HT1080 (cell line): Measurements from ENCODE around the gene REEP1. TPM values are rescaled to one million over a fixed set of nuclear protein-coding genes. Genes with fewer than 3 reads are reported as not detected.

Source experiments
- DNase-seq: peaks from one replicate; pipeline ENCODE4 v3.0.0-alpha.2; 2015; ENCODE audit warnings: low read depth
- polyA plus RNA-seq, 2 experiments: library from polyadenylated mRNA; depleted of rRNA; stranded (reverse); fragments of >200 nt; gene quantifications; 2 replicates each; pipeline ENCODE4 v1.2.3, GENCODE V29; 2015
- total RNA-seq: library from RNA; depleted of rRNA; stranded (reverse); fragments of >200 nt; shearing (Covaris generic); gene quantifications from 2 replicates; pipeline ENCODE4 v1.2.3, GENCODE V29; 2014; rRNA removed

Gene REEP1
- total RNA-seq, result 0.13 TPM in 1 of 2 replicates, not detected in the other
- 0.09 and 0.14 TPM in 2 replicates for polyA plus RNA-seq (2015; cell fraction: cytosol; rRNA removed)
- polyA plus RNA-seq (2015; cell fraction: nucleus; rRNA removed), result 0.04 and 0.24 TPM in 2 replicates

GRCh38 chr2:86337244-86337835, at the start of gene REEP1:
REEP1 (minus strand) TSS chr2:86337626; CDS start chr2:86337510, 116 bp downstream.
- no peak for DNase-seq

DNA sequence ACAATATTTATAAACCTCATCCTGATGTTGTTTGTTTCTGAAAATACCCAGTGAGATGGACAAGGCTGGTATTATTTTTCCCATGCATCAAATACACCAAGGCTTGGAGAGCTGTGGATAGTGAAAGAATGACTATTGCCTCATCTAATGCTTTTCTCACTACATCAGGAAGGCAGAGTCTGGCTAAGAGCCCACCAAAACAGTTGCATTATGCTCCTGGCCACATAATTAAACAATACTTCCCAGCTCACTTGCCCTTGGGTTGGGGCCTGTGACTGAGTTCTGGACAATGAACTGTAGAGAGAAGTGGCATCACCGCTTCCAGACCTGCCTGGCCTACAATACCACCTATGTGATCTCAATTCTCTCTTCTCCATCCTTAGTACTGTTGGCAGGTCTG, 46.4 kb upstream of the REEP1 start:
- peak; percentile 13 for DNase-seq

GRCh38 chr2:86382698-86383097, 45.3 kb upstream of the REEP1 start:
- no peak for DNase-seq

GRCh38 chr2:86382108-86382507, 44.7 kb upstream of the REEP1 start:
- no peak for DNase-seq

GRCh38 chr2:86378469-86378868, 41.0 kb upstream of the REEP1 start:
- no peak for DNase-seq

GRCh38 chr2:86375623-86376022, 38.2 kb upstream of the REEP1 start:
- DNase-seq, result no peak

- DNase-seq, result peak; percentile 44
Observed at GRCh38 chr2:86372641-86373502, 35.4 kb upstream of the REEP1 start.

GRCh38 chr2:86372133-86372532, 34.7 kb upstream of the REEP1 start:
- DNase-seq, result no peak

- no peak for DNase-seq
Observed at GRCh38 chr2:86371527-86371926, 34.1 kb upstream of the REEP1 start.

DNA sequence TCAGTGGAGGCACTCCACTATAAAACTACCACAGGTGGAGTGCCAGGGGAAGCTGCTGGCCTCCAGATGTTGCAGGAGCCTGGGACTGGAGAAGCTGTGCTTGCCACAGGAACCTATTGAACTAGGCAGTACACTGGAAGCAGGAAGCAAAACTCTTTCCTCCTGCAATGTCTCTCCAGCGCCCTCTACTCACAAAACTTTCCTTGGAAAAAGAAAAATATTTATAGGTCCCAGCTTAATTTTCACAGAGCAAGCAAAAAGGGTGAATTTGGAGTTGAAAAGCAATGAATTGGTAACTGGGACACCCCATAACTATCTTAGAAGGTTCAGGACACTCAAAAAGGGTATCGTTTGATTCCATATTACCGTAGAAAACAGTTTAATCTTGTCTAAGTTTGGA, 33.2 kb upstream of the REEP1 start:
- DNase-seq, result no peak

DNA sequence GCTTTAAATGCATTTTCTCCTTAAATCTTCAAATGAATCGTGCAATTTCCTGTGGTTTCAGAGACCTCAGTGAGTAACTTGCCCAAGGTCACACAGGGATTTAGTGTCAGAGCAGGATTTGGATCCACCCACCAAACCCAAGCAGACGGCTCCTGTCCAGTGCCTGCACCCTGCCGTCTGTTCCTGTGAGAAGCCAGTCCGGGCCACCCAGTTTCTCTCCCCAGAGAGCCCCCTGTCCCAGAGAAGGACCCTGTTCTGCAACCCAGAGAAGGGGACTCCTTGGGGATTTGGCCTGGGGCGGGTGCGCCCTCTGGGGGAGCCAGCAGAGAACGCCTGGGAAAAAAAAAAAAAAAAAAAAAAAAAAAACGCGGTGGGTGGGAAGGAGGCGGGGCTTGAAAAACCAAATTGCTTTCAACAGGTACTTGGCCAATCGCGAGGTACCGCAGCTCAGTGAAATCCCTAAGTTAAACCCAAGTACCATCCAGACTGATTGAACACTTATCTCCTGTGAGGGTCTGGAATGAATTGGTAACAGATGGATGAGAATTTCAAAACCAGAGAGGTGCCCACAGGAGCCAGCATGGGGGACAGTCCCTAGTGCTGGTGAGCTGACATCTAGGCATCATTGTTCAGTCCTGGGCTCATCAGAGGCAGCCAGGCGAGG, 30.9 kb upstream of the REEP1 start:
- DNase-seq, result peak; percentile 61

DNA sequence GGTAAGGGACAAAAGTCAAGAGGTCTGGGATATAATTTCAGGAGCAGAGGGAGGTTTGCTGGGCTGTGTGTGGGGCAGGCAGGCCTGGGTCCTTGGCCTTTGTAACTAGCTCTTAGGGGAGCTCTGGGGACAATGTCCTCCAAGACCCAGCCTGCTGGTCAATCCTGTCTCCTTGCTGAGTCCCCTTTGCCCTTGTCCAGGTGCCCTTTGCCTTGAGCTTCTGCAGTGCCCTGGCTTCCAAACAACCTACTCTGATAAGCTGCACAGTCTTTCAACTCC, 30.0 kb upstream of the REEP1 start:
- DNase-seq, result no peak

DNA sequence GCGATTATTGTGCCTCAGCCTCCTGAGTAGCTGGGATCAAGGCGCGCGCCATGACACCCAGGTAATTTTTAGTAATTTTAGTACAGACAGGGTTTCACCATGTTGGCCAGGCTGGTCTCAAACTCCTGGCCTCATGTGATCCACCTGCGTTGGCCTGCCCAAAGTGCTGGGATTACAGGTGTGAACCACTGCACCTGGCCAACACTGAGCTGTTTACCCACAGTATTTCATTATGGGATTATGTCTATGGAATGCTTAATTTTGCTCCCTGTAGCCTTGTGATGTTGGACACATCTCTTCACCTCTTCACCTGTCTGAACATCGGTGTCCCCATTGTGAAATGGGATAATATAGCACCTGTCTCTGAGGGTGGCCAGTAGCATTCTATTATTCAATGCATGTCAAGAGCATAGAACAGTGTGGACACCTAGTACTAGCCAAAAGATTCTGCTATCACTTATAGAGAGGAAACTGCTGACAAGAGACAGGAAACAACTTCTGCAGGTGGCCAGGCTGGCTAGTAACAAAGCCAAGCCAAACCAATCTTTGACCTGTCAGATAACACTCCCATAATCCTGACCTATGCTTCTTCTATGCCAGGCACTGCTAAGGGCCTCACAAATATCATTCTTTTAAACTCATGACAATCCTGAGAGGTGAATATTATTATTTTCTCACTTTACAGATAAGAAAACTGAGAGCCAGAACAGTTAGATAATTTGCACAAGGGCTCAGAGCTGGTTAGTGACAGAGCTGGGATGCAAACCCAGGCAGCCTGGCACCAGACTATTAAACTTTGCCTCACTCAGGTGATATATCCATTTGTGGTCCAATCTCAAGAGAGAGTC, 29.4 kb upstream of the REEP1 start:
- no peak for DNase-seq

DNA sequence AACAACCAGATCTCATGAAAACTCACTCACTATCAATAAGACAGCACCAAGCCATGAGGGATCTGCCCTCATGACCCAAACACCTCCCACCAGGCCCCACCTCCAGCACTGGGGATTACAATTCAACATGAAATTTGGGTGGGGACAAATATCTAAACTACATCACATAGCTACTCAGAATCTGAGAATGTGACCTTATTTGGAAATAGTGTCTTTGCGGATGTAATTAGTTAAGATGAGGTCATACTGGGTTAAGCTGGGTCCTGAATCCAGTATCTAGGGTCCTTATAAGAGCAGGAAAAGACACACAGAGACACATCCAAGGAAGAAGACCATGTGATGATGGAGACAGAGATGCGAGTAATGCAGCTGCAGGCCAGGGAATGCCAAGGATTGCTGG, 27.5 kb upstream of the REEP1 start:
- DNase-seq, result no peak

DNA sequence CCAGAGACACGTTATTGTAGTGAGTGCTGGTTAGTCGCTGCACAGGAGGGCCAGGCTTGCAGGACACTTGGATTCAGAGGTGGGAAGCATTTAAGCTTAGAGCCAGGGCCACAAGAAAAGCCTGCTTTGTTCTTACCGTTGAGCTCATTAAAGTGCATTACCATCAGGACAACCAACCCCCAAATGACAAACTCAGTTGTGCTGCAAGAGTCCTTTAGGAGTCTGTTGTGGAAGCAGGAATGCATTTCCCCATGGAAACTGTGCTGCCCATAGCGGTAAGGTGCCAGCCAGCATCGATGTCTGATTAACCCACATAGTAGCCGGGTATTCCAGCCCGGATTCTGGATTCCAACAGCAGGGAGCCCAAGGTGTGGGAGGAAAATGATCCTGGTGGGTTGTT, 23.4 kb upstream of the REEP1 start:
- no peak for DNase-seq

DNA sequence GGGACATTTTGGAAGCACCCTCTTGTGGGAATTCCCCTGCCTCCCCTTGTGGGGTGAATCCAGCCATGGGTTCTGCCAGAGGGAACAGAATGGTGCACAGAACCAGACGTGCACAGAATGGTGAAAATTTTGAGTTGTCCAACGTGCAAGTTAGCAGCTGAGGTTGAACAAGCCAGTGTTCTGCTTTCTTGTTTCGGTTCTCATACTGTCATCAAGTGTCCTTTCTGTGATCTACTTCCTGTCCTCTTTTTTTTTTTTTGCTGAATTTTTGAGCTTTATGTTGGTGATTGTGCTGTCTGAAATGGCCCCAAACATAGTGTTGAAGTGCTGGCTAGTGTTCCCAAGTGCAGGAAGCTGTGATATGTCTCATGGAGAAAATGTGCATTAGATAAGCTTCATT, 21.5 kb upstream of the REEP1 start:
- no peak for DNase-seq

DNA sequence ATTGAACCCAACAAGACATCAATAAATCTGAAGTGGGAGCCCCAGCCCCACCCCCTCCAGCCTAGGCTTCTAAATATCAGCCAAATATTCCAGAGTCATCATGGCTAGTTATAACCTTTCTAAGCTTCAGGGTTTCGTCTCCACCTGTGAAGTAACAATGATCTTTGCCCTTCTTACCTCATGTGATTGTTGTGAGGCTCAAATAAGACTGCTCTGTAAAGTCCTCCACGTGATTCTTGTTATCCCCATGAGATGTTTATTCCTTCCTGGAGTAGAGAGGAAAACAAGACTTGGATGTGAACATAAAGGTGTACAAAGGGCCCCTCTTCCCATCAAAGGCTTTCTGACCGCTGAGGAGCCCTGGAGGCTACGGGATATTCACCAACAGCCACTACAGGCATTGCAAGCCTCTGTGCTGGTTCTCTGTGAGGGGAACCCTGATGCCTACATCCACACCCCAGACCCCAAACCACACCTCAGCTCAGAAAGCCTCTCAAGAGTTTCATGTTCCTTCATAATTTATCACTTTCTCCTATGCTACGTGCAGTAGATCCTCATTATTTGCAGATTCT, 20.1 kb upstream of the REEP1 start:
- DNase-seq, result no peak

DNA sequence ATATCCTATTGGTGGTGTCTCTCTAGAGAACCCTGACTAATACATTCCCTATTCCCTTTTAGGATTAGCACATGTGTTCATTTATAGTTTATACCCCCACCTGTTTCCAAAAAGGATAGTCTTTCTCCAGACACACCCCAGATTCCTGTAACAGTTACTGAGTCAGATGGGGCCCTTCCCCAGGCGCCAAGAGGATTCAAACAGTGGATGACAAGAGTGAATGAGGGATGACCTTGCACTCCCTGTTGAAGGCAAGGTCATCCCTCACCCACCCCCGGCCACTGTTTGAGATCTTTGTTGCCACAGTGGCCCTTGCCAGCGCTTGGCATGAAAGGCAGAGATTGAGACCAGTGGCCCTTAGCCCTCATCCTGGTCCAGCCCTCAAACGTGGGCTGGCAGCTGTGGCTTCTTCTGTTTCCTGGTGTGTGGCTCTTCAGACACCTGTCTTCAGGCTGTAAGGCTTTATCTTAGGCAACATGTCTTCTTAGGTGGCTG, 15.3 kb upstream of the REEP1 start:
- DNase-seq, result no peak

DNA sequence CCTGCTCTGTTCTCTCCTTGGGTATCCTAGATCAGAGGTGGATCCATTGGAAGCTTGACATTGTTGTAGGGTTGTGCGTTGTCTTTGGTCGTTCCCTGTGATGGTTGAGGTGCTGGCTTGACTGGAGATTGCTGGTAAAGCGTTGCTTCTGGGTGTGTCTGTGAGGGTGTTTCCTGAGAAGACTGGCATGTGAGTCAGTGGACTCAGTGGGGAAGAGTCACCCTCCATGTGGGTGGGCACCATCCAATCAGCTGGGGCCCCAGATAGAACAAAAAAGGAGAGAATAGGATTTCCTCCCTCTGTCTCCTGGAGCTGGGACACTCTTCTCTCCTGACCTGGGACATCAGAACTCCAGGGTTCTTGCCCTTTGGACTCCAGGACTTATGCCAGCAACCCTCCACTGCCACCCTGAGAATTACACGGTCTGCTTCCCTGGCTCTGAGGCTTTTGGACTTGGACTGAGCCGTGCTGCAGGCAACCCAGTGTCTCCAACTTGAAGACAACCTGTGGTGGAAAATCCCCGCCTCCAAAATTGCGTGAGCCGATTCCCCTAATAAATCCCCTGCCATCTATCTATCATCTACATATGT, 14.8 kb upstream of the REEP1 start:
- DNase-seq, result peak; percentile 25

- DNase-seq, result peak; percentile 6
Observed at GRCh38 chr2:86350751-86351150, 13.3 kb upstream of the REEP1 start.

DNA sequence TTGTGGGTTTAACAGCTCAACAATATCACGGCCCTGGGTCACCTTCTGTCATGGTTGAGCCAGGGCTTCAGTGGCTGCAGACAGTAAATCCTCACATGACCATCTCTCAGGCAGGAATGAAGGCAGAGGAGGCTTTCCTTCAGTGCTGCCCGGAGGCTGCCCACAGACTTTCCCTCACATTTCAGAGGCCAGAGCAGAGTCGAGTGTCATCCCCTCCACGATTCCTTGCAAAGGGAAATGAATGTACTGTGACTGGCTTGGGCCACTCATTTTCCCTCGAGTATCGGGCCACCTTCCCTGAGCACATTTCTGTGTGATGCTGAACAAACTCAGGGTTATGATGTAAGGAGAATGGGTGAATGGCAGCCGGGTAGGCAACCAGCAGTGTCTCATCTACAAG, 10.0 kb upstream of the REEP1 start:
- no peak for DNase-seq
